DMS114 treated with DMSO at 0.1 percent for 48 hours (cell line): Measurements from ENCODE around the gene NEURL1.
A peak's percentile ranks its signal among the peaks of the same experiment; 100 is the strongest.
"Not testable (repeated sequence)": the region's sequence is repeated elsewhere in the genome, so short reads cannot be mapped to it uniquely, and the experiment has no call there.

Experiments used
- DNase-seq: peaks from one replicate; lab custom pipeline; 2025; ENCODE audit not compliant: unreplicated experiment; lab: John Stamatoyannopoulos, UW

Gene NEURL1

DNA sequence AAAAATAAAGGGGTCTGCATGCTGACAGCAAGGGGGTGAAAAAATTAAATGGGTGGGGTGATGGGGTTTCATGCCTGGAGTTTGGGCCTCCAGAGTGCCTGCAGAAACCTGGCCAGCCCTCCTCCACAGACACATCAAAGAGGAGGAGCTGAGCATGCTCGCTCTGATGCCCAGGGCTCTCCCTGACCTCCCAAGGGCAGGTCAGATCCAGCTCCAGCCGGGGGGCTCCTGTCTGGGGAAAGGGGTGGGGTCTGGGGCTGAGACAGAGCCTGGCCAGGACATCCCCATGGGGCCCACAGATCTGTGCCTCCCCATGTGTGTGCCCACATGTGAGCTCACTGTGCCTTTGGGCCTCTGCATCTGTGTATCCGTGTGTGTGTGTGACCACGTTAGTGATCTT is 33.9 kb upstream of the NEURL1 start:
- DNase-seq, result no peak

DNA sequence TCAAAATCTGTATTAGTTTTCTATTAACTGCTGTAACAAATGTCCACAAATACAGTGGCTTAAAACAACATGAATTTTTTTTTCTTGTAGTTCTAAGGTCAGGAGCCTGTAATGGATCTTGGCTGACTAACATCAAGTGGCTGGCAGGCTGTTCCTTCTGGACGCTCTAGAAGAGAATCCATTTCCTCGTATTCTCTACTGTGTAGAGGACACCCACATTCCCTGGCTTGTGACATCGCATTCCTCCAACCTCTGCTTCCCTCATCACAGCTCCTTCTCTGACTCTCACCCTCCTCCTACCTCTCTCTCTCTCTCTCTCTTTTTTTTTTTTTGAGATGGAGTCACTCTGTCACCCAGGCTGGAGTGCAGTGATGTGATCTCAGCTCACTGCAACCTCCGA is 30.0 kb upstream of the NEURL1 start:
- DNase-seq, result no peak

GRCh38 chr10:103465411-103466179 is 27.9 kb upstream of the NEURL1 start:
- no peak for DNase-seq

GRCh38 chr10:103466734-103467133 is 26.8 kb upstream of the NEURL1 start:
- no peak for DNase-seq

DNA sequence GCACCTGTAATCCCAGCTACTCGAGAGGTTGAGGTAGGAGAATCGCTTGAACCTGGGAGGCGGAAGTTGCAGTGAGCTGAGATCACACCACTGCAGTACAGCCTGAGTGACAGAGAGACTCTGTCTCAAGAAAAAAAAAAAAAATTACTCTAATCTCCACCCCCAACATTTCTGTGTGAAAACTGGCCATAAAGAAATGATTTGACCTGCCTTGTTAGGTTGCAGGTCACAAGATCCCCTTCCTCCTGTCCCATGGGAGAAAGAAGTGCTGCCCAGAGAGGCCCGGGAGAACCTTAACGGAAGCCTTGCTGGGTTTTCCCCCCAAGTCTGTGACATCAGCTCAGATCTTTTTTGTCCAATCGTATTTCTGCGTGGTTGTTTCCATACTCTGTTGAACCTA is 26.1 kb upstream of the NEURL1 start:
- DNase-seq, result no peak

GRCh38 chr10:103469201-103469600 is 24.3 kb upstream of the NEURL1 start:
- no peak for DNase-seq

GRCh38 chr10:103470761-103471653 is 22.5 kb upstream of the NEURL1 start:
- DNase-seq, result no peak

- DNase-seq, result no peak
Observed at GRCh38 chr10:103472005-103472404, 21.5 kb upstream of the NEURL1 start.

DNA sequence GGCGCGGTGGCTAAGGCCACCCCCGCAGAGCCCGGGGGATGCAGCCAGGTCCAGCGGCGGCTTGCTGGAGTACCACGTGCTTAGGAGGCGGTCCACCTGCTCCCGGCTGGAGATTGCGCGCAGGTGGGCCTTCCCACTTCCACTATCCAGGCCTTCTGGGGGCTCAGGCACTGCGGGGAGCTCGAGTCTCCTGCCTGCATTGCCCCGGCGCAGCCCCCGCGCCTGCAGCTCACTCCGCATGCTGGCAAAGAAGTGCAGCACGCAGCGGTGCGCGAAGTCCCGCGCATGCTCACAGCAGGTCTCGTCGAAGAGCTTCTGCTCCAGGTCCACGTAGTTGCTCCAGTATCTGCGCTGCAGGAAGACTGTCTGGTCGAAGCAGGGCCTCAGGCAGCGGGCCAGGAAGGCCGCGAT is 20.2 kb upstream of the NEURL1 start:
- DNase-seq, result no peak

DNA sequence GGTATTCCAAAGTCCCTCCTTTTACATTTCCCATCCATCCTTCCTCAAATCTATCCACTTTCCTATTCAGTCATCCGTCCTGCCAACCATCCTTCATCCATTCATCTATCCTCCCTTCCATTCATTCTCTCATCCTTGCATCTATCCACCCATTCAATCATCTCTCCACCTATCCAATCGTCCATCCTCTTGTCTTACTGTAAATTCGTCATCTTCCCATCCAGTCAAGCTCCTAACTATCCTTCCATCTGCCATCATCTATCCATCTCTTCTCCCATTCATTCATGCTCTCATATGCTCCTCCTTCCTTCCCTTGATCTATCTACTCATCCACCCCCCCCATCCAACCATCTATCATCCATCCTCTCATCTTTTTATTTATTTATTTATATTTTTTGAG is 19.4 kb upstream of the NEURL1 start:
- DNase-seq, result no peak

DNA sequence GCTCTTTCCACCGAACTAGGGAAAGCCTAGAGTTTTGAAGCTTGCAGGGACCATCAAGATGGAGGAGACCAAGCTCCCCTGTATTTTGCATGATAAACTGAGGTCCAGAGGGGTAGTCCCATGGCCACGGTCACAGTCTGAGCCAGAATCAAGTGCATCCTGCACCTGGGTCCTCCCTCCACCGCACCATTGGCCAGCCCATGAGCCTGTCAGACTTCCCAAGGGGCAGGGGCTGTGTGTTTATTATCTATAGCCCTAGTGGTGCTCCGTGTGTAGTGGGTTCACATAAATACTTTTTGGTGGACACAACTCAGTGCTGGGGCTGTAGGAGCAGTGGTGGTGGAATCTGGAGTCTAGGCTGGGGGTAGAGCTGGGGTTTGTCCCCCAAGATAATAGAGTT is 18.1 kb upstream of the NEURL1 start:
- DNase-seq, result no peak

- DNase-seq, result no peak
Observed at GRCh38 chr10:103476046-103476768, 17.3 kb upstream of the NEURL1 start.

- no peak for DNase-seq
Observed at GRCh38 chr10:103478671-103479070, 14.8 kb upstream of the NEURL1 start.

DNA sequence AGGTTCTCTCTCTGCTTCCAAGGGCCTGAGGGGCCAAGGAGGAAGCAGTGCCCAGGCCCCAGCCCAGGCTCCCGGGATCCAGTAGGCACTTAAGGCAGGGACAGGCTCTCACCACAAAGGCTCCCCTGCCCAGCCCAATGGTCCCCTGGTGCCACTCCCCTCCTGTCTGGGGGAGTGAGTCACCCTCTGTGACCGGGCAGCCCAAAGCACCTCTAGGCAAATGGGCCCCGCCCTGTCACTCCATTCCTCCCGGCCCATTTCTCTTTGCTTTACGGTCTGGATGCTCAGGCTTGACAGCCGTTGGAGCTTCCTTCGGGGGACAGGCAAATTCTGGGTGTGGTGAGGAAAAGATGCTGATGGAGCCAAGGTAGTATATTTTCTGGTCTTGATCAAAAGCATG is 14.4 kb upstream of the NEURL1 start, which contains the start of gene CALHM3:
Gene CALHM3 (minus strand): TSS at position 106 of the 400 bp plus-strand sequence. CDS start 208 bp downstream, outside the sequence.
- DNase-seq, result no peak

GRCh38 chr10:103480521-103480920 is 13.0 kb upstream of the NEURL1 start:
- no peak for DNase-seq

DNA sequence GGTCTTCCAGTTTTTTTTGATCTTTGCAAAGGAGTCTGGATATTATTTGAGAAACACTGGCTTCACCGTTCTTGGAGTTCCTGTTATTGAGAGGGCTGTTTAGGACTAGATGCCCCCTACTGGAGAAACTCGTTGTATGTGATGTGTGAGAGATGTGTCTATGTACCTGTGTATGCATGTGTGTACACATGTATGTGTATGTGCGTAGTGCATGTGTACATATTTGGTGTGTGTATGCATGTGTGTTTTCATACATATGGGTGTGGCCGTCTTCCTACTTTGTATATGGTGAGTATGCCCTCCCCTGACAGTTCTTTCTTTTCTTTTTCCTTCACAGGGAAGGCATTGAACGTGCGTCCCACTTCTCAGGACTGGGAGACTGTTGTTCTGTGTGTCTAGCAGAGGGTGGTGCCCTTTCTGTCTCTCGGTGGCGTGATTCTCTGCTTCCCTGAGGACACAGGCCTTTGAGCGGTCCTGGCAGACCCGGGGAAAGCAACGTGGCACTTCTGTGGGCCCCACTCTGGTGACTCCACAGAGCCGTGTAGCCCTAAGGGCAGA is 11.5 kb upstream of the NEURL1 start:
- DNase-seq, result peak; percentile 64

GRCh38 chr10:103486635-103487409 is 6.7 kb upstream of the NEURL1 start:
- not testable (repeated sequence) for DNase-seq

DNA sequence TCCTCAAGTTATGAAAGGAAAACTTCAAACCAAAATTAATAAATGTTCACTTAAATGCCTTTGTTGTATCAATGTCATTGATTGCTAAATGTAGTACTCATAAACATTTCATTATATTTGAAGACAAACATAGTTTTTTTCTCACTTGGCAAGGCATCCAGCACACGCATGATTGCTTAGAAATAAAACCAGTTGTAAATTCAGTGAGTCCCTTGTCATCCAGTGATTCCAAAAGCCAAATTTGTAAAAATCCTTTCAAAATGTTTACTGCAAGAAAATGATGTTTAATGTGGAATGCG is 6.1 kb upstream of the NEURL1 start:
- no peak for DNase-seq

DNA sequence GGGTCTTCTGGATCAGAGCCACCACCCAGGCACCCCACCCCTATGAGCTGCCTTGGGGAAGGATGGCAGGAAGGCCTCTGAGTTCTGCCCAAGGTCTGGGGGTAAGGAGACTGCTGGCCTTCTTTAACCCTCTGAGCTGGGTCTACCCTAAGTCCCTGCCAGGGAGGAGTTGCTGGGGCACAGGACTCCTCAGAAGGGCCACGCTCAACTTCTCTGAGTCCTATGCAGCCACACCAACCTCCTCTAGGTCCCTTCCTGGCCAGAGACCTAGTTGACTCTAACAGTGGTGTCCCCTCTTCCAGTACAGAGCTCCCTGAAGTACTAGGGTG is 2.6 kb upstream of the NEURL1 start:
- DNase-seq, result no peak

DNA sequence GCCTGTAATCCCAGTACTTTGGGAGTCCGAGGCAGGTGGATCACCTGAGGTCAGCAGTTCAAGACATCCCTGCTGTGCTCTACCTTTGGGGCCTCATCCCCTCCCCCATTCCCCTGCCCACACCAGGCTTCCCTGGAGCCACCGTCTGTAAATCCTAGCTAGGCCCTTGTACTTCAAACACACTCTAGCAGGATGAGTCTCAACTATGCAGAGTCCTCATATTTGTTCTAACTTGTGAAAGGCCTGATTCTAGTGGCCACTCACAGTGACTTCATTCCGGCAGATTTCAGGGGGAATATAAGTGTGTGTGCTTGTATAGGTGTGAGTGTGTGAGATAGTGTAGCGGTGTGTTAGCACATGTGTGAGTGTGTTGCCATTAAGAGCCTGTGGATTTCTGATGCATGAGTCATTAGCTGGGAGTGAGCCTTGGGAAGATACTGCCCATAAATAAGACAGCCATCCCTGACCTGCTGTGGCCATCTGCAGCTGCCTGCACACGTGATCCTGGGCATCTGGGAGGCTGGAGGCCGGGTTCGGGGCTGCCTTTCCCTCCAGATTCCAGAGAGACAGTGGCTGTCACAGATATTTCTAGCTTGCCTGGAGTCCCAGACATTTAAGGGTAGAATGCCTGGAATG is 1.7 kb upstream of the NEURL1 start:
- DNase-seq, result peak; percentile 11
